K562 (cell line): Measurements from ENCODE around the gene TNFSF15. TPM values are rescaled to one million over a fixed set of nuclear protein-coding genes. Genes with fewer than 3 reads are reported as not detected.

Experiments
- ATAC-seq: fragments of 200-7000 bp; cut with Tn5 transposase; 3 replicates; pipeline ENCODE4 v1.9.1; 2020; ENCODE audit warnings: moderate library complexity
- BruUV-seq: library from RNA; stranded (reverse); fragments of 400-500 nt; replicated peaks from 2 replicates; lab custom pipeline; 2021; lab: Mats Ljungman, UMichigan
- CTCF ChIA-PET: fragments of 300-600 bp; formaldehyde crosslinking; extraction: SDS; loops from one replicate; lab custom pipeline; 2021; ENCODE audit warnings: low intra/inter-chr PET ratio; lab: Yijun Ruan, JAX
- POLR2A ChIA-PET: fragments of 300-600, 350-650 bp; sonication (Branson Sonifier 250); formaldehyde crosslinking; extraction: SDS; loops from one replicate; lab custom pipeline; 2021; ENCODE audit warnings: antibody characterized with exemption, inconsistent platforms; lab: Yijun Ruan, JAX
- DNase-seq, 4 experiments: peaks; one replicate each; pipeline versions ENCODE4 v3.0.0 to v3.0.0-alpha.2; 2011 to 2018; ENCODE audit warnings: low spot score in 3 of 4, mixed read lengths in 3 of 4; ENCODE audit errors: extremely low read depth in 1 of 4
- FAIRE-seq: peaks from 2 replicates; lab custom pipeline; 2011; peaks lifted over from hg19 to GRCh38; lab: Jason Lieb, UNC
- H2AFZ ChIP-seq: 2 replicates; pipeline ENCODE4 v1.6.0; 2011; ENCODE audit warnings: low read depth, low read length, control low read depth, inconsistent platforms
- H3K27ac ChIP-seq: fragments of 200-600 bp; 3 replicates; pipeline ENCODE4 v1.8.0; 2011; ENCODE audit warnings: low read depth, mild to moderate bottlenecking, control low read depth, inconsistent platforms, low read length, moderate library complexity, mixed read lengths; ENCODE audit errors: extremely low read depth
- H3K27me3 ChIP-seq, 2 experiments: fragments of 300-600 bp in 1 of 2; 2 replicates in 1 of 2; 3 replicates in 1 of 2; pipeline versions ENCODE4 v1.6.0 to v1.8.0; 2011; ENCODE audit warnings: inconsistent platforms in 2 of 2, low read length in 2 of 2, mild to moderate bottlenecking in 1 of 2, mixed read lengths in 1 of 2, moderate library complexity in 1 of 2; ENCODE audit not compliant: control insufficient read depth in 2 of 2, insufficient read depth in 2 of 2
- H3K36me3 ChIP-seq: fragments of 300-600 bp; 3 replicates; pipeline ENCODE4 v1.8.0; 2011; ENCODE audit warnings: mild to moderate bottlenecking, low read length, inconsistent platforms; ENCODE audit not compliant: control insufficient read depth, insufficient read depth
- H3K4me1 ChIP-seq, 2 experiments: fragments of 200-600 bp in 1 of 2; replicated peaks in 1 of 2; 2 replicates in 1 of 2; 3 replicates in 1 of 2; pipeline versions ENCODE4 v1.5.1 to v1.8.0; 2011; ENCODE audit warnings: inconsistent platforms in 2 of 2, low read length in 2 of 2, mild to moderate bottlenecking in 1 of 2, mixed read lengths in 1 of 2, moderate library complexity in 1 of 2; ENCODE audit not compliant: control insufficient read depth in 2 of 2, insufficient read depth in 2 of 2
- H3K4me2 ChIP-seq: 2 replicates; pipeline ENCODE4 v1.6.1; 2011; ENCODE audit warnings: low read length, control low read depth, inconsistent platforms, mixed read lengths; ENCODE audit not compliant: insufficient read depth
- H3K4me3 ChIP-seq: fragments of 200-600 bp; sonication (generic), shearing (Covaris generic); 2 replicates; pipeline ENCODE4 v1.5.1; 2016; ENCODE audit warnings: control low read depth, inconsistent platforms
- H3K79me2 ChIP-seq: fragments of 200-600 bp; 3 replicates; pipeline ENCODE4 v1.8.0; 2011; ENCODE audit warnings: low read length, inconsistent platforms; ENCODE audit not compliant: control insufficient read depth, insufficient read depth
- H3K9ac ChIP-seq, 2 experiments: 2 replicates each; pipeline versions ENCODE4 v1.6.0 to v1.6.1; 2011; ENCODE audit warnings: low read depth in 2 of 2, low read length in 2 of 2, control low read depth in 1 of 2, inconsistent platforms in 1 of 2, mild to moderate bottlenecking in 1 of 2, mixed read lengths in 1 of 2; ENCODE audit not compliant: insufficient read depth in 1 of 2
- H3K9me1 ChIP-seq: one replicate; pipeline ENCODE4 v1.6.0; 2011; ENCODE audit warnings: inconsistent platforms, mild to moderate bottlenecking, low read length, moderate library complexity; ENCODE audit not compliant: control insufficient read depth, insufficient read depth
- H3K9me3 ChIP-seq: replicated peaks from 2 replicates; pipeline ENCODE4 v1.5.1; 2011; ENCODE audit warnings: low read depth, low read length, inconsistent platforms; ENCODE audit not compliant: control insufficient read depth, insufficient read depth
- H4K20me1 ChIP-seq: replicated peaks from 2 replicates; pipeline ENCODE4 v1.6.1; 2011; ENCODE audit warnings: low read length, inconsistent platforms, mixed read lengths; ENCODE audit not compliant: control insufficient read depth, insufficient read depth
- ARID2 ChIP-seq: fragments of 450-650 bp; IDR thresholded peaks from 2 replicates; pipeline ENCODE4 v1.6.1; 2017; ENCODE audit warnings: antibody characterized with exemption, mild to moderate bottlenecking
- DNMT1 ChIP-seq: fragments of 450-650 bp; IDR thresholded peaks from 2 replicates; pipeline ENCODE4 v1.6.1; 2016; ENCODE audit warnings: antibody characterized with exemption, mild to moderate bottlenecking
- HSF4 ChIP-seq: fragments of 250-450 bp; sonication (Bioruptor Pico); IDR thresholded peaks from 2 replicates; pipeline ENCODE4 v2.1.2; 2022; ENCODE audit warnings: mild to moderate bottlenecking, moderate library complexity, borderline replicate concordance
- ILK ChIP-seq: fragments of 450-650 bp; IDR thresholded peaks from 2 replicates; pipeline ENCODE4 v1.6.1; 2016; ENCODE audit warnings: missing genetic modification characterization, low read depth, mild to moderate bottlenecking, missing compliant biosample characterization, moderate library complexity, borderline replicate concordance
- KAT2B ChIP-seq: IDR thresholded peaks from one replicate; pipeline ENCODE4 v1.6.1; 2012; ENCODE audit warnings: low read depth, mild to moderate bottlenecking, control low read depth, inconsistent platforms, low read length, moderate library complexity
- MAFG ChIP-seq: fragments of 450-650 bp; conservative IDR thresholded peaks from 2 replicates; pipeline ENCODE4 v1.6.1; 2016; ENCODE audit warnings: missing genetic modification characterization, missing compliant biosample characterization
- MEF2A ChIP-seq: IDR thresholded peaks from 2 replicates; pipeline ENCODE4 v1.6.1; 2011; ENCODE audit warnings: low read depth, mild to moderate bottlenecking, low read length, moderate library complexity; ENCODE audit not compliant: control insufficient read depth
- TAF7 ChIP-seq: fragments of 450-650 bp; IDR thresholded peaks from 2 replicates; pipeline ENCODE4 v1.6.1; 2016; ENCODE audit warnings: missing genetic modification characterization, missing compliant biosample characterization
- ZNF282 ChIP-seq: sonication (generic); formaldehyde crosslinking; IDR thresholded peaks from 2 replicates; pipeline ENCODE4 v1.8.1; 2023; ENCODE audit warnings: missing genetic modification reagents
- ZNF584 ChIP-seq: fragments of 200-800 bp; sonication (Bioruptor generic); IDR thresholded peaks from 2 replicates; pipeline ENCODE4 v1.6.1; 2016; ENCODE audit warnings: low read depth, mild to moderate bottlenecking, missing genetic modification characterization, missing compliant biosample characterization
- WGBS: fragments of 100-300 bp; shearing (Covaris generic); methylation state at CpG from one replicate; pipeline ENCODE4 v1.1.6; 2016; ENCODE audit warnings: low coverage, mixed read lengths; ENCODE audit not compliant: insufficient coverage; ENCODE audit errors: missing lambda C conversion rate; 5-methylcytosine and 5-hydroxymethylcytosine counted together
- in situ Hi-C: fragments of 300-500 bp; cut with MboI; formaldehyde crosslinking; loops from 4 replicates; pipeline ENCODE4 v1.15.0; 2018; ENCODE audit warnings: inconsistent platforms, mixed read lengths
- intact Hi-C: fragments of 100-400 bp; cut with micrococcal nuclease; formaldehyde crosslinking; loops from 2 replicates; pipeline ENCODE4 v1.14.2; 2022
- polyA plus RNA-seq, 8 experiments: library from polyadenylated mRNA; depleted of rRNA in 4 of 8; stranded (reverse) in 5 of 8; unstranded in 3 of 8; fragments of >200 nt; fragmentation: Nextera tagmentation in 2 of 8; fragmentation: Illumina TruSeq in 1 of 8; extraction: Ambion mirVana in 2 of 8; extraction: Trizol in 1 of 8; gene quantifications; 2 replicates each; pipeline versions ENCODE4 v1.2.1 to v1.2.3, GENCODE V29; 2011 to 2014; ENCODE audit warnings: inconsistent platforms in 1 of 8, missing spikeins in 1 of 8
- total RNA-seq, 7 experiments: library from RNA; depleted of rRNA in 6 of 7; stranded (reverse); fragments of >200 nt in 6 of 7; fragmentation: Illumina TruSeq in 2 of 7; extraction: Trizol in 2 of 7; gene quantifications; 2 replicates each; pipeline versions ENCODE4 v1.2.1 to v1.2.3, GENCODE V29; 2011 to 2021; ENCODE audit warnings: low replicate concordance in 1 of 7
- TF ChIP-seq, protein P1 (sequence below), 2 experiments: fragments of 150-350 bp in 1 of 2; IDR thresholded peaks; 2 replicates each; pipeline ENCODE4 v1.6.1; 2012 to 2016; ENCODE audit warnings: low read depth in 2 of 2, low read length in 2 of 2, mild to moderate bottlenecking in 1 of 2, moderate library complexity in 1 of 2

TNFSF15 gene
- total and polyA plus RNA-seq, 9 of the 15 experiments (the other 6 are each of a cell fraction or from before 2014, with no cell fraction given), result not detected

- CTCF ChIA-PET, result no interaction called here
- Histone ChIP-seq H2AFZ (no peak overlapping the region), H3K4me1 (no peaks in the 10 kb centered on the region), H3K27me3 (no peaks in the 10 kb centered on the region), H3K9me1 (no peaks in the 10 kb centered on the region), H3K36me3 (no peaks in the 10 kb centered on the region), H3K79me2 (no peaks in the 10 kb centered on the region), H3K9me3 (no peaks in the 10 kb centered on the region), H3K4me2 (no peak overlapping the region), H3K9ac (no peak overlapping the region), H3K27ac (no peak overlapping the region), H3K4me3 (no peak overlapping the region), H4K20me1 (no peaks in the 10 kb centered on the region)
- FAIRE-seq, result no peak
- ATAC-seq, result no peak
- in situ Hi-C loops, result no loop called here
- intact Hi-C loops, result no loop called here
- BruUV-seq, result no TSS peak
- TF ChIP-seq HSF4 (CRISPR knock-in tag) (no peak), DNMT1 (no peak), MEF2A (no peak), ARID2 (no peak), MAFG (tag) (no peak), ILK (tag) (no peak), TAF7 (tag) (no peak), ZNF282 (no peak), KAT2B (no peak), ZNF584 (CRISPR knock-in tag) (no peak)
- TF ChIP-seq, protein P1, sequence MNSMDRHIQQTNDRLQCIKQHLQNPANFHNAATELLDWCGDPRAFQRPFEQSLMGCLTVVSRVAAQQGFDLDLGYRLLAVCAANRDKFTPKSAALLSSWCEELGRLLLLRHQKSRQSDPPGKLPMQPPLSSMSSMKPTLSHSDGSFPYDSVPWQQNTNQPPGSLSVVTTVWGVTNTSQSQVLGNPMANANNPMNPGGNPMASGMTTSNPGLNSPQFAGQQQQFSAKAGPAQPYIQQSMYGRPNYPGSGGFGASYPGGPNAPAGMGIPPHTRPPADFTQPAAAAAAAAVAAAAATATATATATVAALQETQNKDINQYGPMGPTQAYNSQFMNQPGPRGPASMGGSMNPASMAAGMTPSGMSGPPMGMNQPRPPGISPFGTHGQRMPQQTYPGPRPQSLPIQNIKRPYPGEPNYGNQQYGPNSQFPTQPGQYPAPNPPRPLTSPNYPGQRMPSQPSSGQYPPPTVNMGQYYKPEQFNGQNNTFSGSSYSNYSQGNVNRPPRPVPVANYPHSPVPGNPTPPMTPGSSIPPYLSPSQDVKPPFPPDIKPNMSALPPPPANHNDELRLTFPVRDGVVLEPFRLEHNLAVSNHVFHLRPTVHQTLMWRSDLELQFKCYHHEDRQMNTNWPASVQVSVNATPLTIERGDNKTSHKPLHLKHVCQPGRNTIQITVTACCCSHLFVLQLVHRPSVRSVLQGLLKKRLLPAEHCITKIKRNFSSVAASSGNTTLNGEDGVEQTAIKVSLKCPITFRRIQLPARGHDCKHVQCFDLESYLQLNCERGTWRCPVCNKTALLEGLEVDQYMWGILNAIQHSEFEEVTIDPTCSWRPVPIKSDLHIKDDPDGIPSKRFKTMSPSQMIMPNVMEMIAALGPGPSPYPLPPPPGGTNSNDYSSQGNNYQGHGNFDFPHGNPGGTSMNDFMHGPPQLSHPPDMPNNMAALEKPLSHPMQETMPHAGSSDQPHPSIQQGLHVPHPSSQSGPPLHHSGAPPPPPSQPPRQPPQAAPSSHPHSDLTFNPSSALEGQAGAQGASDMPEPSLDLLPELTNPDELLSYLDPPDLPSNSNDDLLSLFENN (IDR thresholded peaks at IDR 0.05; ENCODE audit: low read depth in 2 of 2, low read length in 2 of 2), result no peak
- POLR2A ChIA-PET, result no interaction called here
- WGBS, result 0% methylated on average over 2 of the region's 2 CpGs
- no peak for DNase-seq
These were observed 49.6 kb upstream of the TNFSF15 start for GRCh38 chr9:114855488-114855887.
